ENCODE results near the gene ADARB1. TPM values are rescaled to one million over a fixed set of nuclear protein-coding genes. Genes with fewer than 3 reads are reported as not detected.

The ADARB1 gene
- total RNA-seq, 1 experiment from 2014 or later, result 5.0 TPM

GRCh38 chr21:45251635-45252447 lies 177.5 kb downstream of the ADARB1 start:
- DNase-seq (ENCODE audit: low read depth), result no peak

- no peak for DNase-seq (ENCODE audit: low read depth)
Observed at GRCh38 chr21:45252448-45252925, 178.1 kb downstream of the ADARB1 start.

- DNase-seq (ENCODE audit: low read depth), result peak; percentile 86
Observed at GRCh38 chr21:45253180-45253579, 178.8 kb downstream of the ADARB1 start.

GRCh38 chr21:45253633-45254459 lies 179.5 kb downstream of the ADARB1 start:
- DNase-seq (ENCODE audit: low read depth), result no peak

GRCh38 chr21:45254460-45254930 lies 180.1 kb downstream of the ADARB1 start:
- no peak for DNase-seq (ENCODE audit: low read depth)

- no peak for DNase-seq (ENCODE audit: low read depth)
Observed at GRCh38 chr21:45255381-45256020, 181.1 kb downstream of the ADARB1 start.

GRCh38 chr21:45256021-45256911 lies 181.9 kb downstream of the ADARB1 start:
- DNase-seq (ENCODE audit: low read depth), result no peak

- no peak for DNase-seq (ENCODE audit: low read depth)
Observed at GRCh38 chr21:45256912-45257672, 182.7 kb downstream of the ADARB1 start.

- DNase-seq (ENCODE audit: low read depth), result no peak
Observed at GRCh38 chr21:45257673-45258341, 183.4 kb downstream of the ADARB1 start.

- DNase-seq (ENCODE audit: low read depth), result no peak
Observed at GRCh38 chr21:45258466-45258865, 184.1 kb downstream of the ADARB1 start.

GRCh38 chr21:45259206-45259840 lies 184.9 kb downstream of the ADARB1 start:
- no peak for DNase-seq (ENCODE audit: low read depth)

- DNase-seq (ENCODE audit: low read depth), result no peak
Observed at GRCh38 chr21:45260191-45260825, 185.9 kb downstream of the ADARB1 start.

- no peak for DNase-seq (ENCODE audit: low read depth)
Observed at GRCh38 chr21:45261093-45261492, 186.7 kb downstream of the ADARB1 start.

- no peak for DNase-seq (ENCODE audit: low read depth)
Observed at GRCh38 chr21:45262041-45262581, 187.7 kb downstream of the ADARB1 start.

- no peak for DNase-seq (ENCODE audit: low read depth)
Observed at GRCh38 chr21:45262616-45263015, 188.2 kb downstream of the ADARB1 start.

- DNase-seq (ENCODE audit: low read depth), result no peak
Observed at GRCh38 chr21:45263534-45263933, 189.2 kb downstream of the ADARB1 start.

GRCh38 chr21:45264146-45264911 lies 189.9 kb downstream of the ADARB1 start:
- DNase-seq (ENCODE audit: low read depth), result no peak
